ENCODE results near the gene HPSE2. TPM values are rescaled to one million over a fixed set of nuclear protein-coding genes. Genes with fewer than 3 reads are reported as not detected.

HPSE2 gene
- total and polyA plus RNA-seq, 8 donors = 0.04 to 1.1 (median 0.05) TPM; not detected in 5

- Histone ChIP-seq H3K4me1 (no peaks in the 10 kb centered on the region), H3K4me3 (no peak overlapping the region), H3K27me3 (no peaks in the 10 kb centered on the region), H3K27ac (no peak overlapping the region), H3K36me3 (no peaks in the 10 kb centered on the region), H3K9me3 (no peaks in the 10 kb centered on the region)
- 32 to 36% methylated on average over 2 of the region's 2 CpGs for WGBS, 2 donors
- DNase-seq = no peak
- FAIRE-seq = no peak
- no peak for TF ChIP-seq CTCF (IDR thresholded peaks at IDR 0.05)
- intact Hi-C loops (cut with DNase I) = no loop called here
- no peak for ATAC-seq
Observed at GRCh38 chr10:98624963-98625362, 610.7 kb downstream of the HPSE2 start.

GRCh38 chr10:98623176-98623575, 612.5 kb downstream of the HPSE2 start:
- WGBS, 2 donors = 66 to 71% methylated on average over 3 of the region's 3 CpGs
- H3K9me3 ChIP-seq = no peaks in the 10 kb centered on the region
- TF ChIP-seq CTCF (IDR thresholded peaks at IDR 0.05) = no peak
- intact Hi-C loops (cut with DNase I) = no loop called here
- no peak for DNase-seq
- no peak for ATAC-seq
- no peak overlapping the region for H3K4me3 ChIP-seq
- no peaks in the 10 kb centered on the region for H3K27me3 ChIP-seq
- H3K36me3 ChIP-seq = no peaks in the 10 kb centered on the region
- no peak overlapping the region for H3K27ac ChIP-seq
- FAIRE-seq = no peak
- H3K4me1 ChIP-seq = no peaks in the 10 kb centered on the region

- 75 to 86% methylated on average over 1 of the region's 1 CpG for WGBS, 2 donors
- no peak for TF ChIP-seq CTCF (IDR thresholded peaks at IDR 0.05)
- DNase-seq (no peak), ATAC-seq (no peak), FAIRE-seq (no peak)
- H3K9me3 ChIP-seq = no peaks in the 10 kb centered on the region
- H3K36me3 ChIP-seq = no peaks in the 10 kb centered on the region
- H3K4me1 ChIP-seq = no peaks in the 10 kb centered on the region
- no peak overlapping the region for H3K27ac ChIP-seq
- no peak overlapping the region for H3K4me3 ChIP-seq
- intact Hi-C loops (cut with DNase I) = no loop called here
- H3K27me3 ChIP-seq = no peaks in the 10 kb centered on the region
Observed at GRCh38 chr10:98621630-98622029, 614.0 kb downstream of the HPSE2 start.

- Histone ChIP-seq H3K4me3 (no peak overlapping the region), H3K36me3 (no peaks in the 10 kb centered on the region), H3K27me3 (no peaks in the 10 kb centered on the region), H3K27ac (no peak overlapping the region), H3K9me3 (no peaks in the 10 kb centered on the region), H3K4me1 (no peaks in the 10 kb centered on the region)
- TF ChIP-seq CTCF (IDR thresholded peaks at IDR 0.05) = no peak
- 38 to 55% methylated on average over 2 of the region's 2 CpGs for WGBS, 2 donors
- ATAC-seq = no peak
- FAIRE-seq = no peak
- no peak for DNase-seq
- intact Hi-C loops (cut with DNase I) = no loop called here
Observed at GRCh38 chr10:98620503-98620902, 615.1 kb downstream of the HPSE2 start.

GRCh38 chr10:98619446-98619845, 616.2 kb downstream of the HPSE2 start:
- no peaks in the 10 kb centered on the region for H3K9me3 ChIP-seq
- TF ChIP-seq CTCF (IDR thresholded peaks at IDR 0.05) = no peak
- intact Hi-C loops (cut with DNase I) = no loop called here
- H3K27ac ChIP-seq = no peak overlapping the region
- DNase-seq (no peak), ATAC-seq (no peak), FAIRE-seq (no peak)
- H3K4me1 ChIP-seq = no peaks in the 10 kb centered on the region
- H3K27me3 ChIP-seq = no peaks in the 10 kb centered on the region
- H3K36me3 ChIP-seq = no peaks in the 10 kb centered on the region
- H3K4me3 ChIP-seq = no peak overlapping the region
- 80 to 81% methylated on average over 1 of the region's 1 CpG for WGBS, 2 donors

Measured in pancreas (tissue), 10 donors.